Kasumi-1 (cell line): ENCODE measurements around the gene FAM111B.
A peak's percentile ranks its signal among the peaks of the same experiment; 100 is the strongest.
"Not testable (repeated sequence)": the region's sequence is repeated elsewhere in the genome, so short reads cannot be mapped to it uniquely, and the experiment has no call there.

Experiments
- DNase-seq, 2 experiments: peaks; one replicate each; lab custom pipeline; 2025; lab: John Stamatoyannopoulos, UW

Gene FAM111B

DNA sequence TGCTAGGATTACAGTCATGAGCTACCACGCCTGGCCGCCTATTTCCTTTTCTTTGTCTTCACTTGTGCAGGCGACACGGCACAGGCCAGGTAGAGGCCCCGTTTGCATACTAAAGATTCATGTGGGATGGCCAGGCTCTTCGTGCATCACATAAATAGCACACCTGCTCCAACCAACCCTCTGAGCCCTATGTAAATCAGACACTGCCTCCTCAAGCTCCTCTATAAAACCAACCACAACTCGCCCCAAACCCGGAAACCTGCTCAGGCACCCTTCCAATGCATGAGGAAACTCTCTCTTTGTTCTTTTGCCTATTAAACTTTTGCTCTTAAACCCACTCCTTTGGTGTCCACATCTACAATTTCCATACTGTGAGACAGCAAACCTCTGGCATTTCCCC lies 9.1 kb upstream of the FAM111B start:
- DNase-seq = not testable (repeated sequence)

- peak; percentile 19 to 31 for DNase-seq
Observed at GRCh38 chr11:59102259-59102765, 4.7 kb upstream of the FAM111B start.

GRCh38 chr11:59107721-59108120 lies 684 bp downstream of the FAM111B start:
- not testable (repeated sequence) for DNase-seq

DNA sequence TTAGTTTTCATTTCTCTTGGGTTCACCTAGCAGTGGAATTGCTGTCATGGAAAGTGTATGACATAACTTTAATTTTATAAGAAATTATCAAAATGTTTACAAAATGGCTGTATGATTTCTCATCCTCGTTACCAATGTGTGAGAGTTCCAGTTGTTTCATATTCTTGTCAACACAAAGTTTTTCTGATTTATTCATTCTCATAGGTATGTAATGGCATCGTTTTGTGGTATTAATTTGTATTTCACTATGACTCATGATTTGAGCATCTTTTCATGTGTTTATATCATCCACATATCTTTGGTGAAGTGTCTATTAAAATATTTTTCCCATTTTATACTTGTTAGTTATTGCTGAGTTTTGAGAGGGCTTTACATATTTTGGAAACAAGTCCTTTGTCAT lies 5.5 kb downstream of the FAM111B start:
- no peak for DNase-seq

DNA sequence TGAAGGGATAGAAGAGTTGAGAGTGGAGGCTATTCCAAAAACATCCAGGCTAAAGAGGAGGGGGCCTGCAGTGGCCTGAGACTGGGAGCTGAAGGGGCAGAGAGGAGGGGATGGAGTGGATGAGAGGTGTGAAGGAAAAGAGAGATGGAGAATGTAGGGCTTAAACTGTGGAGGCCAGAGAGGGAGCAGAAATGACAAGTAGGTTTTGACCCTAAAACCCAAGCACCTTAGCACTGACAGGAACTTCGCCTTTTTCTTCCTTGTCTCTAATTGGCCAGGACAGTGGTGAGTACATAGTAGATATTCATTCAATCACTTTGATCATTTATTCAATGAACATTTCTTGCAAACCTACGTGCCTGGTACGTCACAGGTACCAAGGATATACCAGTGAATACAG lies 7.3 kb downstream of the FAM111B start:
- DNase-seq = no peak

- no peak for DNase-seq
Observed at GRCh38 chr11:59115553-59115952, 8.5 kb downstream of the FAM111B start.

DNA sequence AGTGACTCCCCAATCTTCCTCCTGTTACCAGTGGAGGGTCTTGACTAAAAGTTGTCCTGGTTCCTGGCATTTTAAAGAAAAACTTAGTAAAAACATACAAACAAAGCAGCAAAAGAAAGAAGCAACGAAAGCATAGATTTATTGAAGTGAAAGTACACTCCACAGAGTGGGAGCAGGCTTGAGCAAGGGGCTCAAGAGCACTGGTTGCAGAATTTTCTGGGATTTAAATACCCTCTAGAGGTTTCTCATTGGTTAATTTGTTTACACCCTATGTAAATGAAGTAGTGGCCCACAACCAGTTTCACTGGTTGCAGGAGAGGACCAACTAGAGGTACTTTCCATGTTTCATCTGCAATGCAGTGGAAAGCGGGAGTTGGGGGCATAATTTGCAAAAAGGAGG lies 10.7 kb downstream of the FAM111B start:
- no peak for DNase-seq

DNA sequence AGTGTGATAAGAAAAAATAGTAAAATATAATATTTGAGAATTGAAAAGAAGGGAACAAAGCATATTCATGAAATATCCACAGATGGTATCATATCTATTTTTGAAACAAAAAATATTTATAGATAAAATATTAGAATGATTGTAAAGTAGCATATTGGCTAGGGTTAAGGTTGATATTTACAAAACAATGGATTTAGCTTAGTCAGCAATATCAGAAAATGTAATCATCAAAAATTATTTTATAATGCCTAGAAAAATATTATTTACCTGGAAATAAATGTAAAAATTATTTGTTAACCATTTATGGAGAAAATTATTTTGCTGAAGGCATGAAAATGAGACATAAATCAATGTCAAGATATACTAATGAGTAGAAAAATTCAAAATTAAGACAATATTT lies 12.8 kb downstream of the FAM111B start:
- DNase-seq = no peak

DNA sequence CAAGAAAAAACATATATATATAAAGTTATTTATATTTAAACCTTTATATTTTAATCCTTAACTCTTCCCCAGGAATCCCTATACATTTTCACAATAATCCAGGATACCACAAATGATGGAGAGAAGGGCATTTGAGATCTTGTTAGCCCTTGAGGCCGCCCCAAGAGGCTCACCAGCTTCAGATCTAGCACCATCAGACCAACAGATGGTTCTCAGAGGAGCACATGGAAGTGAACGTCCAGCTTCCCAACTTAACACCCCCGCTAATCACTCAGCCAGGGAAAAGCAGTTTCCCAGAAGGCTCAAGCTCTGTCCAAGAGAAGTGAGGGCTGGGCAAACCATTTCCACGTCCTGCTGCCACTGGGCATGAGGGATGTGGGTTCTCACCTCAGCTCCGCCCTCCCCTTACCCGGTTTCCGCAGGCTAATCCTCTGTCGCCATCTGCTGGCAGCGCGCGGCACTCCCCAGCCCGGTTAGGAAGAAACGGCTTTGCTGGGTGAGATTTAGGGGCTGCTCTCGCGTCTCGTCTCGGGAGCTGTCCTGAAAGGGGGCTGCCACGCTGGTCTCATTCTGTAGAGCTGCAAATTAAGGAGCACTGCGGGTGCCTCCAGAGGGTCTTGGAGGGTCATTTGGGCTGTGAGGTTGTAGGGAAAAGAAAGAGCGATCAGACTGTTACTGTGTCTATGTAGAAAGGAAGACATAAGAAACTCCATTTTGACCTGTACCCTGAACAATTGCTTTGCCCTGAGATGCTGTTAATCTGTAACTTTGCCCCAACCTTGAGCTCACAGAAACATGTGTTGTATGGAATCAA lies 28.8 kb downstream of the FAM111B start:
- DNase-seq = peak; percentile 78 to 83

- not testable (repeated sequence) for DNase-seq
Observed at GRCh38 chr11:59136551-59136950, 29.5 kb downstream of the FAM111B start.

- DNase-seq = no peak
Observed at GRCh38 chr11:59137190-59137589, 30.2 kb downstream of the FAM111B start.

DNA sequence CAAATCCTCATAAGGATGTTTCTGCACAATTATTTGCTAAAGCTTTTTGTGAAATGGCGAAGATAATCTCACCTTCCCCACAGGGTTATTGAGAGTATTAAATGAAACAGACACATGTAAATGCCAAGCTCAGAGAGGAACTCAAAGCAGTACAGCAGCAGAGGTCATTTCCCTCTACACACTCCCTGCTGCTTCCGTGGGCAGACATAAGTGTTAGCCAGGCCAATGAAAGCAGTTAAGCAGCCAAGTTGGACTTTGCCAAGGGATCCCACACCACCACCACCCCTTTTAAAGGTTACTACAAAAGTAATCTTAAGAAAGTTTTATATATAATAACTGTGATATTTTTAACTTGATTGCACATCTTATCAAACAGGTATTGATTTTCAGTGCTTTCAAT lies 31.6 kb downstream of the FAM111B start:
- DNase-seq = no peak

DNA sequence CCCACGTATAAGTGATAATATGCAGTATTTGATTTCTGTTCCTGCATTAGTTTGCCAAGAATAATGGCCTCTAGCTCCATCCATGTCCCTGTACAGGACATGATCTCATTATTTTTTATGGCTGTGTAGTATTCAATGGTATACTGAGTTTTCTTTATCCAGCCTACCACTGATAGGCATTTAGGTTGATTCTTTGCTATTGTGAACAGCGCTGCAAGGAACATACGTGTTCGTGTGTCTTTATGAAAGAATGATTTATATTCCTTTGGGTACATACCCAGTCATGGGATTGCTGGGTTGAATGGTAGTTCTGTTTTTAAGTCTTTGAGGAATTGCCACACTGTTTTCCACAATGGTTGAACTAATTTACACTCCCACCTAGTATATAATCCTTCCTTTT lies 34.2 kb downstream of the FAM111B start:
- DNase-seq = no peak

- peak in 1 of 2 experiments; percentile 23 for DNase-seq
Observed at GRCh38 chr11:59141673-59142460, 34.8 kb downstream of the FAM111B start.

- peak; percentile 87 to 90 for DNase-seq
Observed at GRCh38 chr11:59142530-59143507, 35.8 kb downstream of the FAM111B start, which contains the start of gene FAM111A. FAM111A (plus strand) TSS chr11:59142856; CDS start chr11:59148873, 6,017 bp downstream.

- DNase-seq = no peak
Observed at GRCh38 chr11:59144096-59144495, 37.1 kb downstream of the FAM111B start.

- DNase-seq = peak; percentile 91 to 93
Observed at GRCh38 chr11:59144579-59145345, 37.7 kb downstream of the FAM111B start.

DNA sequence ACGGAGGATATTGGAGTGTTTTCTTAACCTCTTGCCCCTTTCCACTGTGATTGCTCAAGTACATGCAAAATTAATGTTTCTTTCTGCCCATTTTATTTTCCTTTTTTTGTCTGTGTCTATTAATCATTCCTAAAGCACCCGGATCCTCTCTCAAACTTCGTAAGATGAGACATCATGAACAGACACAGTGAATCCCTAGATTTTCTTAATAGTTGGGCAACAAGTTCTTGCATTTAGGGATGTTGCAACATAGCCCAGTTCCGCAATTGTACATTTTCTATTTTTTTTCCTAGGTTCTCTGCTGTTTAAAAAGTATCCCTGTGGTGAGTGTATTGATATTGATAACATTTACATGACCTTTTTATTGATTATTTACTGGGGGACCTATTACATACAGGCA lies 38.5 kb downstream of the FAM111B start:
- peak; percentile 73 to 75 for DNase-seq

DNA sequence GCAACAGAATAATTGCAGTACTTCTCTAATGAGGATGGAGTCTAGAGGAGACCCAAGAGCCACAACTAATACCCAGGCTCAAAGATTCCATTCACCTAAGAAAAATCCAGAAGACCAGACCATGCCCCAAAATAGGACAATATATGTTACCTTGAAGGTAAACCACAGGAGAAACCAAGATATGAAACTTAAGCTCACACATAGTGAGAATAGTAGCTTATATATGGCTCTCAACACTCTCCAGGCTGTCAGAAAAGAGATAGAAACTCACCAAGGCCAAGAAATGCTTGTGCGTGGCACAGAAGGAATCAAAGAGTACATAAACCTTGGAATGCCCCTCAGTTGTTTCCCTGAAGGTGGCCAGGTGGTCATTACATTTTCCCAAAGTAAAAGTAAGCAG lies 44.7 kb downstream of the FAM111B start:
- no peak for DNase-seq

GRCh38 chr11:59152312-59152951 lies 45.4 kb downstream of the FAM111B start:
- DNase-seq = no peak
